HG03066 (cell line): ENCODE data around the gene BLTP3B.
"Not testable (repeated sequence)": the region's sequence is repeated elsewhere in the genome, so short reads cannot be mapped to it uniquely, and the experiment has no call there.

ENCODE experiments used
- ATAC-seq: cut with Tn5 transposase; IDR thresholded peaks from one replicate; pipeline ENCODE4 v1.9.1; 2021; ENCODE audit warnings: low read depth; ENCODE audit not compliant: unreplicated experiment

Gene BLTP3B, protein sequence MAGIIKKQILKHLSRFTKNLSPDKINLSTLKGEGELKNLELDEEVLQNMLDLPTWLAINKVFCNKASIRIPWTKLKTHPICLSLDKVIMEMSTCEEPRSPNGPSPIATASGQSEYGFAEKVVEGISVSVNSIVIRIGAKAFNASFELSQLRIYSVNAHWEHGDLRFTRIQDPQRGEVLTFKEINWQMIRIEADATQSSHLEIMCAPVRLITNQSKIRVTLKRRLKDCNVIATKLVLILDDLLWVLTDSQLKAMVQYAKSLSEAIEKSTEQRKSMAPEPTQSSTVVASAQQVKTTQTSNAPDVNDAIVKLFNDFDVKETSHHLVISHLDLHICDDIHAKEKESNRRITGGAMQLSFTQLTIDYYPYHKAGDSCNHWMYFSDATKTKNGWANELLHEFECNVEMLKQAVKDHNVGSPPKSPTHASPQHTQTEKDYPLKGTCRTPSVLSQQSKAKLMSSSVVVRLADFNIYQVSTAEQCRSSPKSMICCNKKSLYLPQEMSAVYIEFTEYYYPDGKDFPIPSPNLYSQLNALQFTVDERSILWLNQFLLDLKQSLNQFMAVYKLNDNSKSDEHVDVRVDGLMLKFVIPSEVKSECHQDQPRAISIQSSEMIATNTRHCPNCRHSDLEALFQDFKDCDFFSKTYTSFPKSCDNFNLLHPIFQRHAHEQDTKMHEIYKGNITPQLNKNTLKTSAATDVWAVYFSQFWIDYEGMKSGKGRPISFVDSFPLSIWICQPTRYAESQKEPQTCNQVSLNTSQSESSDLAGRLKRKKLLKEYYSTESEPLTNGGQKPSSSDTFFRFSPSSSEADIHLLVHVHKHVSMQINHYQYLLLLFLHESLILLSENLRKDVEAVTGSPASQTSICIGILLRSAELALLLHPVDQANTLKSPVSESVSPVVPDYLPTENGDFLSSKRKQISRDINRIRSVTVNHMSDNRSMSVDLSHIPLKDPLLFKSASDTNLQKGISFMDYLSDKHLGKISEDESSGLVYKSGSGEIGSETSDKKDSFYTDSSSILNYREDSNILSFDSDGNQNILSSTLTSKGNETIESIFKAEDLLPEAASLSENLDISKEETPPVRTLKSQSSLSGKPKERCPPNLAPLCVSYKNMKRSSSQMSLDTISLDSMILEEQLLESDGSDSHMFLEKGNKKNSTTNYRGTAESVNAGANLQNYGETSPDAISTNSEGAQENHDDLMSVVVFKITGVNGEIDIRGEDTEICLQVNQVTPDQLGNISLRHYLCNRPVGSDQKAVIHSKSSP (N-terminal part only)

GRCh38 chr12:100142851-100143559 is at the start of gene BLTP3B:
BLTP3B (minus strand) TSS chr12:100142874; CDS start chr12:100142635, 239 bp downstream.
- peak; percentile 74 for ATAC-seq

- ATAC-seq: no peak
Measured at GRCh38 chr12:100189636-100190394, 47.1 kb upstream of the BLTP3B start.

GRCh38 chr12:100188888-100189635 is 46.4 kb upstream of the BLTP3B start:
- not testable (repeated sequence) for ATAC-seq

- ATAC-seq: no peak
Measured at GRCh38 chr12:100187857-100188519, 45.3 kb upstream of the BLTP3B start.

- no peak for ATAC-seq
Measured at GRCh38 chr12:100187068-100187467, 44.4 kb upstream of the BLTP3B start.

GRCh38 chr12:100186071-100186470 is 43.4 kb upstream of the BLTP3B start:
- ATAC-seq: no peak

- peak; percentile 66 for ATAC-seq
Measured at GRCh38 chr12:100185361-100185894, 42.8 kb upstream of the BLTP3B start.

DNA sequence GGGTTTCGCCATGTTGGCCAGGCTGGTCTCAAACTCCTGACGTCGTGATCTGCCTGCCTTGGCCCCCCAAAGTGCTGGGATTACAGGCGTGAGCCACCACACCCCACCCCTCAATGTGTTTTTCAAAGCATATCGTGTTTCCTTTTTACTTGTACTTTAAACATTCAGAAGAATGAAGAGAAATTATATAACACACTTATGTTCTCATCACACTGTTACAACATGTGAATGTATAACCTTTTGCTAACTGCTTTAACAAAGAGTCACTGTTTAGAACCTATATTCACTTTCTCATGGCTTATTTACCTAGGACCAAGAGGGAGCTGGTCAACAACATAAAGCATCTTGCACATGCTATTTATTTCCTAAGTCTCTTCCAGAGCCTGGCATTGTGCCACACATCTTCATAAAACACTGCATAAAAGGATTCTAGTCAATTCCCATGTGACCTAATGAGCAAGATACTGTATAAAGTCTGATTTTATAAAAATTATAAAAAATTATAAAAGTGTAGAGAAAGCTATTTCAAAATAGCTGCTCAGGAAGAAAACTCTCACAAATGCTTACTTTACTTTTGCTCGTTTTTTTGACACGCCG is 42.0 kb upstream of the BLTP3B start:
- ATAC-seq: no peak

GRCh38 chr12:100179252-100179651 is 36.6 kb upstream of the BLTP3B start:
- no peak for ATAC-seq

DNA sequence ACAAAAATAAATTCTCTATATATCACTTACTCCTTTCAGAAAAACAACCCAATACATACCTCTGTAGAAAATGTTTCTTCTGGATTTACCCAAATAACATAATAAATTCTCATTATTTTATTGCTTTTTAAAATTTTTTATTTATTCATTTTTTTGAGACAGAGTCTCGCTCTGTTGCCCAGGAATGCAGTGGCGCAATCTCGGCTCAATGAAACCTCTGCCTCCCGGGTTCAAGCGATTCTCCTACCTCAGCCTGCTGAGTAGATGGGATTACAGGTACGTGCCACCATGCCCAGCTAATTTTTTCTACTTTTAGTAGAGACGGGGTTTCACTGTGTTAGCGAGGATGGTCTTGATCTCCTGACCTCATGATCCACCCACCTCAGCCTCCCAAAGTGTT is 33.8 kb upstream of the BLTP3B start:
- ATAC-seq: not testable (repeated sequence)

GRCh38 chr12:100174495-100174894 is 31.8 kb upstream of the BLTP3B start:
- no peak for ATAC-seq

DNA sequence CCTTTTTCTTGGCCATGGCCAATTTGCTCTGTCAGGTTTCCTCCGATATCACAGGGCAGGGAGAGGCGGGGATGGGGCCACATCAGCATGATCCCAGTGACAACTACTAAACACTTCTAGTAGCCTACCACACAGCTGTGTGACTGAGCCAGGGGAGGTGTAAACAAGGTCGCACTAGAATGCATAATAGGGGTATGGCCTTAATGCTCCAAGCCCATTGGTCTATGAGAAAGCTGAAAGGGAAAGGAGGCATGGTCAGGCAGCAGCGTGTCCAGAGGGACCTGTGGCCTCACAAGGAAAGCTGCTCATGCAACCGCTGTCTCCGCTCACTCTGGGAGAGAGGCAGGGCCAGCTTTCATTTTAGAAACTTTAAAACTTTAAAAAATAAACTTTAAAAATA is 30.4 kb upstream of the BLTP3B start:
- ATAC-seq: no peak

- ATAC-seq: no peak
Measured at GRCh38 chr12:100171248-100171647, 28.6 kb upstream of the BLTP3B start.

GRCh38 chr12:100170313-100170858 is 27.7 kb upstream of the BLTP3B start:
- ATAC-seq: no peak

DNA sequence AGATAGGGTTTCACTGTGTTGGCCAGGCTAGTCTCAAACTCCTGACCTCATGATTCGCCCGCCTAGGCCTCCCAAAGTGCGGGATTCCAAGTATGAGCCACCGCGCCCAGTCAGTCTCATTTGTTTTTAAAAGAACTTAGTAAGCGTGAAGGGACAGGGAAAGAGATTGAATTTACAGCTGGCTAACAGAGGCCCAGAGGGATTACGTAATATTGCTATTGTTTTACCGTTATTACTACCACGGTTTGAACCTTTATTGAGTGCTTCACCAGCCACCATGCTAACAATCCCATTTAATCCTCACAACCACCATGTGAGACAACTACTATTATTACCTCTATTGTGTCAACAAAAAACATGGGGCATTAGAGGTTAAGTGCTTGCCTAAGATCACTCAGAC is 26.7 kb upstream of the BLTP3B start:
- ATAC-seq: no peak

DNA sequence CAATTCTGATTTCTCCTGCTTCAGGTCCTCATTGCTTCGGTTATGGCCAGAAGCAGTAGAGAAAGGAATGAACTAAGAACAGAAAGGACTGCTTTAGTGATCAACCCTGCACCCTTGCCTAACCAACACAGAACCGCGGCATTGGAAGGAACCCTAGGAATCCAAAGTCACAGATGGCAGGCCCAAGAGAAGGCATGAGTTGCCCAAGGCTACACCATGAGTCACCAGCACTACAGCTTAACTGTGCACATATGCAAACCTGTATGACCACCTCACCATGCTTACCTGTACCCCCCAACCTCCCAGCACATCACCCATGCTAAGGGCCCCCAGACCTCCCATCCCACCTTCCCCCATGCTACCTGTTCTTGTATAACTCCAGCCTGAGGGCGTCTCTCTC is 25.9 kb upstream of the BLTP3B start:
- ATAC-seq: no peak

DNA sequence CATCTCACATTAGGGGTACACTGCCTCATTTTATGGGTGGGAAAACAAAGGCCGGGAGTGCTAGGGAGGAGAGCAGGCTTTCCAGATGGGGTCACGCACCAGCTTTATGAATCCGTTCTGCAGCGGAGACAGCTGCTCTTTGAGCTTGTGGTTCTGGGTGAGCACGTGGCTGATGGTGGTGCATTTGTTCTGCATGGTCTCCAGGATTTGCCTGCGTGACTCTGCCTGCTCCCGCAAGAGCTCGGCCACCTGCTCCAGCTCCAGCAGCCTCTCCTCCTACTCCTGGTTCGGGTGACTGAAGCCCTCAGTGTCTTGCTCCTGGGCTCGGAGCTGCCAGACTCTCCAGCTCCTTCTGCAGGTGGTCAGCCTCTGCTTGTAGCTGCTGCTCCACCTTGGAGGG is 23.6 kb upstream of the BLTP3B start:
- ATAC-seq: no peak
